Activated CD4-positive, alpha-beta T cell treated with anti-CD3 and anti-CD28 coated beads for 24 hours (primary cell): ENCODE measurements around the gene ABCG4.
A peak's percentile ranks its signal among the peaks of the same experiment; 100 is the strongest.
"Not testable (repeated sequence)": the region's sequence is repeated elsewhere in the genome, so short reads cannot be mapped to it uniquely, and the experiment has no call there.

Experiments used
- DNase-seq, 2 donors: peaks; one replicate each; pipeline ENCODE4 v3.0.0-alpha.2; 2020; ENCODE audit warnings: low read depth in 2 of 2

Gene ABCG4

DNA sequence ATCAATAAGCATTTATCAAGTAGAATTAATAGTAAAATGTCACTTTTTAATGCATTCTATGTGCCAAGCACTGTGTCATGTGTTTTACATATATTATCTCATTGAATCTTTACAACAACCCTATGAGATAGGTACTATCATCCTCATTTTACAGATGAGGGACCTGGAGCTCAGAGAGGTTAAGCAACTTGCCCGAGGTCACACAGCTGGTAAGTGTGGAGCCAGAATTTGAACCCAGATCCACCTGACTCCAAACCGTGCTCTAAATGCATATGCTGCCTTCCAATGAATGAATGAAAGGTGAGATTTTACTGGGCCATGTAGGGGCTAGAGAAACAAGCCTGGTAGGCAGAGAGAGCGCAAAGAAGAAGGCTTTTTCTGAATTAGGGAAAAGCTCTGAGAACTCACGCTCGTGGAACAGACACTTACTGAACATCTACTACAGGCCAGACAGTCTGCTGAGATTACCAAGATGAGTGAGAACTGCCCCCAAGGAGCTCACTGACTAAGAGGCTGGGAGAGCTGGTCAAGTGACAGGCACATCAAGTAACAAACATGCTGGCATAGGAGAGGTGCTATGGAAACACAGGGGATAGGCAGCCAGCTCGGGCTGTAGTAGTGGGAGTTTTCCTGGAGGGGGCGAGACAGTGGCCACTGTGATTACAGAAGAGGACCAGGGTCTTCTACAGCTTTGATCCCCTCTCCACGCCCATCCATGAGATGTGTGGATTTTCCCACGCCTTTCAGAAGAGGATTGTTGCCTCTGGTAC, 4.4 kb downstream of the ABCG4 start:
- no peak for DNase-seq

DNA sequence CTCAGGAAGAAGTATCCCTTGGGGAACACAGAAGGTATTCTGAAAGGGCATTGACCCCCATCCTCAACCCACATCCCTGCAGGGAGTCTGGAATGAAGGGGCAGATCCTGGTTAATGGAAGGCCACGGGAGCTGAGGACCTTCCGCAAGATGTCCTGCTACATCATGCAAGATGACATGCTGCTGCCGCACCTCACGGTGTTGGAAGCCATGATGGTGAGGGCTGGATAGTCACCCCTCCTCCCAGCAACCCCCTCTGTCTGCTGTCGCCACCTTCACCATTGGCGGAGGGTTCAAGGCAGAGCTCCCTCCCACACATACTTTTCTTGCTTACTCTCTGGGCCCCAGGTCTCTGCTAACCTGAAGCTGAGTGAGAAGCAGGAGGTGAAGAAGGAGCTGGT, 5.3 kb downstream of the ABCG4 start:
- DNase-seq: no peak

DNA sequence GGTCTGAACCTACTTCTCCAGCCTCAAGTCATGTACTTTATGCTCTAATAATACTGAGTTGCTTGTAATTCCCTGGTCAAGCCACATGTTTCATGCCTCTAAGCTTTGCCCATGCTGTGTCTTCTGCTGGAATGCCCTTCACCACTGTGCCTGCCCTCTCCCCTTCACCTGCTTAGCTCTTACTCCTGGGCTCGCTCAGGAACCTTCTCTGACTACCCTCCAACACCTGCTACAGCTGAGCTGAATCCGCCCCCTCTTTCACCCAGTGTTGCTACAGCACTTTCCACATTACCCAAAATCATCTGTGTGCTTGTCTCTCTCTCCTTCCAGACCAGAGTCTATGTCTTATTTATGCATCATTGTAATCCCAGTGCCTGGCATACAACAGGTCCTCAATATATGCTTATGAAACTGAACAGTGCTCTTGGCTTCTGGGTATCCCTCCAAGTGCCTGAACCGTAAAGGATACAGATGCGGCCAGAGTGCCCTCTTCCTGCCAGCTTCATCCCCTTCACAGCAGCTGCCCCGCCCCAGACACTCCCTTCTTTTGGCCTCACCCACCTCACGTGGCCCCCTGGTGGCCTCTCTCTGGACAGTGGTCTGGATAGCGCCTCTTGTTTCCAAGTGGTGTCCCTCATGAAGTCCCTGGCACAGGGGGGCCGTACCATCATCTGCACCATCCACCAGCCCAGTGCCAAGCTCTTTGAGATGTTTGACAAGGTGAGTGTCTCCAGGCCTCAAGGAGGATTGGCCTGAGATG, 7.1 kb downstream of the ABCG4 start:
- no peak for DNase-seq

DNA sequence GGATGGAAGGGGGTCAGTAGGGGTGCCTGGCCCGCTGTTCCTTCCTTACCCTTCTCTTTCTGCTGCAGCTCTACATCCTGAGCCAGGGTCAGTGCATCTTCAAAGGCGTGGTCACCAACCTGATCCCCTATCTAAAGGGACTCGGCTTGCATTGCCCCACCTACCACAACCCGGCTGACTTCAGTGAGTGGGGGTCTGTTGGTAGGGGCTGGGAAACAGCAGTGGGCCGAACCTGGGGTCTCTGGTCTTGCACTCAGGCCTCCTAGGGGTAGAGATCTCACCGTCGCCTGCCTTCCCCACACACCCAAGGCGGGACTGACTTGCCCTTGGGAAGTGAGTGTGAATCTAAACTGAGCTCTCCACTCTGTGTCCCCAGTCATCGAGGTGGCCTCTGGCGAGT, 7.6 kb downstream of the ABCG4 start:
- DNase-seq: no peak

DNA sequence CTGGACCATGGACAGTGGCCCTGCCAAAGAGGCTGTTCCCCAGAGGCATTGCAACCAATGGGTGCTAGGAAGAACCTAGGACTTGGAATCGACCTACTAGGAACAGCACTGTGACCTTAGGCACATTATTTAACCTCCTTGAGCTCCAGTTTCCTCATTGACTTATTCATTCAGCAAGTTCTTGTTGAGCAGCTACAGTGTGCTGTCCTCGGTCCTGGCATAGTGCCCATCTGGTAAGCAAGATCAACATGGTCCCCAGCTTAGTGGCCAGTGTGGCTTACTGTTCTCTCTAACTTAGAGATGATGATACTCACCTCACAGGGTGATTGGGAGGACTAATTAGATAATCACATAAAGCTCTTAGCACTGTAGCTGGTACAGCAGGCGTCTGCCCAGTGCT, 8.2 kb downstream of the ABCG4 start:
- DNase-seq: no peak

DNA sequence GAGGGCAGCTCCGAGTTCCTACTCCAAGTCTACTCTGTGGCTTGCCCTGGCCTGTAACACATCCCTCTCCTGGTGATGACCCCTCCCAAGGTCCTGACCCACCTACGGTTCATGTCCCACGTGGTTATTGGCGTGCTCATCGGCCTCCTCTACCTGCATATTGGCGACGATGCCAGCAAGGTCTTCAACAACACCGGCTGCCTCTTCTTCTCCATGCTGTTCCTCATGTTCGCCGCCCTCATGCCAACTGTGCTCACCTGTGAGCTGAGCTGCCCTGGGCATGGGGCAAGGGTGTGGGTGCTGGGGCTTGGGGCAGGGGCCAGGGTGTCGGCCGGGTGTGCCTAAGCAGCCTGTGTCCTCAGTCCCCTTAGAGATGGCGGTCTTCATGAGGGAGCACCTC, 9.6 kb downstream of the ABCG4 start:
- DNase-seq: no peak

DNA sequence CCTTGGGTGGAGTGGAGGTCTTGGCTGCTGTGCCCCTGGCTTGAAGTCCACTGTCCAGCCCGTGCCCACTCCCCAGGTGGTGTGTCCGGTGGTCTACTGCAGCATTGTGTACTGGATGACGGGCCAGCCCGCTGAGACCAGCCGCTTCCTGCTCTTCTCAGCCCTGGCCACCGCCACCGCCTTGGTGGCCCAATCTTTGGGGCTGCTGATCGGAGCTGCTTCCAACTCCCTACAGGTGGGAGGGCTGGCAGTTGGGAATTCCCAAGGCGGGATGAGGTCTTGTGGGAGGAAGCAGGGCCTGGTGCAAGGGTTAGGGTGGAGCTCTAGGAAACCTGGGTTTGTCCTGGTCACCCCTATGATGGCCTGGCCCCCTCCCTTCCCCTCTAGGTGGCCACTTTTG, 11.3 kb downstream of the ABCG4 start:
- no peak for DNase-seq

DNA sequence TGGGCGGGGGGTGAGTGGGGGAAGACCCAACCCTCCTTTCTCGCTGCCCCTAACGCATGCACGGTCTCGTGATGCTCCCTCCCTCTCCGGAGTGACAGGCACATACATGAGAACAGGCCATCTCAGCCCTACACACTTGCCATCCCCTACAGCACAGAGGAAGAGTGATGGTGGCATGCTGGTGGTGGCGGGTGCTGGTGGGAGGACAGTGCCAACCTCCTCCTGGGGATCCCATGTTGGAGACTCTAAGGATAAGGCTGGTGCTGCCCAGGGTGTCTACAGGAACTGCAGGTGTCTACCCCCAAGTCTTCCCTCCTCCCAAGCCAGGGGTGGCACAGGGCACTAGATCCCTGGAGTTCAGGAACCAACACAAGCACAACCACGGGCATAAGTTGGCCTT, 13.0 kb downstream of the ABCG4 start:
- no peak for DNase-seq

DNA sequence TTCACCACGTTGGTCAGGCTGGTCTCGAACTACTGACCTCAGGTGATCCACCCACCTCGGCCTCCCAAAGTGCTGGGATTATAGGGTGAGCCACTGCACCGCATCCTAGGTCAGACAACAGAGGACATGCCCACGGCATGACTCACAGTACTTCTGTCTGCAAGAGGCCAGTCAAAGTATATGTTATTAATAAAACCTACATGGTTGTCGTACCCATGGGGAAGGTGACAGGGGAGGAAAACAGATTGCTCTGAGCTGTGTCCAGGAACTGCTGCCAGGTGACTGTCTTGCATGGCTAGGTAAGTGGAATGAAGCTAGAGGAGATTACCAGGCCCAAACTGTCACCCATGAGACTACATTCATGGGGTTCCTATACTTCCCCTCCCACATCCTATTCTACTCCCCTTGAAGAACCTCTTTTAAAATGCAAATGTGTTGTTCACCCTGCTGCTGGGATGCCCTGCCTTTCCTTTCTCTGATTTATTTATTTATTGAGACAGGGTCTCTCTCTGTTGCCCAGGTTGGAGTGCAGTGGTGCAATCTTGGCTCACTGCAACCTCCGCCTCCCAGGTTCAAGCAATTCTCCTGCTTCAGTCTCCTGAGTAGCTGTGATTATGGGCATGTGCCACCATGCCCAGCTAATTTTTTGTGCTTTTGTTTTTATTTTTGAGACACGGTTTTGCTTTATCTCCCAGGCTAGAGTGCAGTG, 17.7 kb downstream of the ABCG4 start:
- no peak for DNase-seq

DNA sequence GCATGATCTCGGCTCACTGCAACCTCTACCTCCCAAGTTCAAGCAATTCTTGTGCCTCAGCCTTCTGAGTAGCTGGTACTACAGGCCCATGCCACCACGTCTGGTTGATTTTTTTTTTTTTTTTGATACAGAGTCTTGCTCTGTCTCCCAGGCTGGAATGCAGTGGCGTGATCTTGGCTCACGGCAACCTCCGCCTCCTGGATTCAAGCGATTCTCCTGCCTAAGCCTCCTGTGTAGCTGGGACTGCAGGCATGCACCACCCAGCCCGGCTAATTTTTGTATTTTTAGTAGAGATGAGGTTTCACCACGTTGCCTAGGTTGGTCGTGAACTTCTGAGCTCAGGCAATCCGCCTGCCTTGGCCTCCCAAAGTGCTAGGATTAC, 18.2 kb downstream of the ABCG4 start:
- not testable (repeated sequence) for DNase-seq

DNA sequence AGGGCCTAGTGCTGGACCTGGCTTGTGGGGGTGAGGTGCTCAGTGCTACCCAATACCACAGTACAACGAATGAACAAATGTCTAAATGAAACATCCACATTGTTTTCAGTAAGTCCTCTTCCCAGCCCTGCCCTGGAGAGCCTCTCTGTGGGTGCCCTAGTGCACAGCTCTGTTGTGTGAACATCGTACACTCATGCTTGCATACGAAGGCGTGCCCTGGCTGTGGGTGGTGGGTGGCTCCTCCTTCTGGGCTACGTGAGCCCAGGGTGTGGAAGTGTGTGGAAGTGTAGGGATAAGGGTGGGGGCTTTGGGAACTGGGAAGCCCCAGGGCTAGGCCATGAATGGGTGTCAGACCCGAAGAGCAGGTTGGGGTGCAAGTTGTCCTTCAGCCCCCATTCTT, 19.1 kb downstream of the ABCG4 start:
- DNase-seq: no peak

DNA sequence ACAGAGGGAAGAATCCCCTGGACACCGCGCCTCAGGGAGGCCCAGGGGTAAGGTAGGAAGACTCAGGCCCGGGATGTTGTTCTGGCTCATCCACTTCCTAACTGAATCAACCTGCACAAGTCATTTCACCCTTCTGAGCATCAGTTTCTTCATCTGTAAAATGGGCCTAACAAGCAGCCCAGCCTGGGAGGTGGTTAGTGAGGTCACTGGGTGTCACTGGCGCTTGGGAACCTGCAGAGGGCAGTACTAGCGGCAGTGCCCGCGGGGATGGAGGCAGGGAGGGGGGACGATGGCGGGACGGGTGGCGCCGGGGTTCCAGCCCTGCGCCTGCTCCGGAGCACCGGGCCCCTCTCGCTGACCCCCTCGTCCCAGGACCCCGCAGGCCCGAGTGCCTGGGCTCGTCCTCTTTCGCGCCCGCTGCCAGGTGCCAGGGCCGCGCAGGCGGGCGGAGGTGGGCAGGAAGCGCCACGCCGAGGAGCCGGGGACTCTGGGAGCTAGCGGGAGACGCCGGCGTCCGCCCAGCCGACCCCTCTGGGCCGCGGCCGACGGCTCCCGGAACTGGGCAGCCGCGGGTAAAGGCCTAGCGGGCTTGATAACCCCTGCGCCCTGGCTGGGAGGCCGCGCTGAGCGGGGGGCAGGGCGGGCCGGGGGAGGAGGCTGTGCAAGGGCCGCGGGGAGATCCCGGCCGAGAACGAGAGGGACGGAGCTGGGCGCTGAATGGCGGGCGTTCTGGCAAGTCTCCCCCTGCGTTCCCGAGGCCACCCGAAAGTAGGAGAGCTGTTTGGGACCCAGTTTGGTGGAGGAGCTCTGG, 19.8 kb downstream of the ABCG4 start, which contains the start of gene NLRX1:
TSS of gene NLRX1 (plus strand) at position 255 of the 811 bp plus-strand sequence. CDS start 2,679 bp downstream, outside the sequence.
- peak; percentile 71 to 78 for DNase-seq

DNA sequence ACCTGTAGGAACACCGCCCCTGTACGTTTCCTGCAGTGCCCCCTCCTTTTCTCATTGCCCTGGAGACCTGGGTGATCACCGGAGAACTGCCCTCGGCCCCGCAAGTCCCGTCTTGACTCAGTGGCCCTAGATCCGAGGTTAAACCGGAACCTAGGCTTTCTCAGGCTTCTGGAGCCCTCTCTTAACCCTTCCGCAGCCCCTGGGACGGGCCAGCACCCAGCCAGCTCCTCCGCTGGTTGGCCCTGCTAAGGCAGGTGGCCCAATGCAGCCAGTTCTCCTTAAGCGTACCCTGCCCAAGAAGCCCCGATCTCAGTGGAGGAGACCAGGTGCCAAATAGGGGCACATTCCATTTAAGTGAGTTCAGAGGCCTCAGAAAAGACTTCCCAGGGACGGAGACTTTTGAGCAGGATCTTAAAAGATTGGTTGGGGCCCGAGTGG, 20.4 kb downstream of the ABCG4 start:
- peak in 1 of 2 donors; percentile 16 for DNase-seq

DNA sequence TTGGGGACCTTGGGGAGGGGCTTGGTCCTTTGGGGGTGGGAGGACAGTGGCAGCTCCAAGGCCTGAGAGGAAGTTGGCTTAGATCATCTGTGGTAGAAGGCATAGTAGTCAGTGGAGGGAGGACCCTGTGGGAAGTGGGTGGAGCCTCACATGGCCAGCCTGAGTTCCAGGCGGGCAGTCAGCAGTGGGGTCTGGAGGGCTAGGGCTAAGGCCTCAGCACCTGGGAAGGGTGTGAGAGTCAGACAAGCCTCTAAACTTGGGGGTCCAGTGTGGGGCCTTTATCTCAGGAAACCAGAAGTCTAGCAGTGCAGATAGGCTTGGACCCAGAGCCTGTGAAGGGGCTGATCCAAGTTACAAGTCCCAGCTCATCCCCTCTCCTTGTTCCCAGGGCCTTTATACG, 23.7 kb downstream of the ABCG4 start:
- DNase-seq: no peak

DNA sequence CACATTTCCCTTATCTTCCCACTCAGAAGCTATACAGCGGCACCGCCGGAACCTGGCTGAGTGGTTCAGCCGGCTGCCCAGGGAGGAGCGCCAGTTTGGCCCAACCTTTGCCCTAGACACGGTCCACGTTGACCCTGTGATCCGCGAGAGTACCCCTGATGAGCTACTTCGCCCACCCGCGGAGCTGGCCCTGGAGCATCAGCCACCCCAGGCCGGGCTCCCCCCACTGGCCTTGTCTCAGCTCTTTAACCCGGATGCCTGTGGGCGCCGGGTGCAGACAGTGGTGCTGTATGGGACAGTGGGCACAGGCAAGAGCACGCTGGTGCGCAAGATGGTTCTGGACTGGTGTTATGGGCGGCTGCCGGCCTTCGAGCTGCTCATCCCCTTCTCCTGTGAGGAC, 24.6 kb downstream of the ABCG4 start:
- DNase-seq: no peak

DNA sequence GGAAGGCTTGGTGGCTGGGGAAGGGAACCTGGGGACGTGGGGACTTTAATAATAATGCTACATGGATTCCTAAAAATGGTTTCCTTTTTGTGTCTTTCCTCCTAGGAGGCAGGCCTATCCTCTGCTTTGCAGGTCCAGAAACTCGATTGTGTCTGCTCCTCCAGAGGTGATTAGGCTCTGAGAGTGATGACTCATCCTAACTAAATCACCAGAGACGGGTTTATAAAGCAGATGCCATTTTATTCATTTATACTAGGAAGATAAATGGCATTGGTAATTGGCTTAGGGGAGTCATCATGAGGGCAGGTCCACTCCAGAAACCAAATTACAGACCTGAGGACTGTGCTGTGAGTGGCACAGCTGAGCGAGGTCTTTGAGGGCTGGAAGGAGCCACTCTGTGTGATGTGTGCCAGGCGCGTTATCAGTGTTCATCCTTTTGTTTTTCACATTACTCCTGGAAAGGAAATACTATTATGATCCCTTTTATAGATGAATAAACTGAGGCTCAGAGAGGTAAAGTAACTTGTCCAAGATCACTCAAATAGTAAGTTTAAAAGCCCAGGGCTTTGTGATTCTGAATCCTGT, 26.7 kb downstream of the ABCG4 start:
- DNase-seq: no peak

DNA sequence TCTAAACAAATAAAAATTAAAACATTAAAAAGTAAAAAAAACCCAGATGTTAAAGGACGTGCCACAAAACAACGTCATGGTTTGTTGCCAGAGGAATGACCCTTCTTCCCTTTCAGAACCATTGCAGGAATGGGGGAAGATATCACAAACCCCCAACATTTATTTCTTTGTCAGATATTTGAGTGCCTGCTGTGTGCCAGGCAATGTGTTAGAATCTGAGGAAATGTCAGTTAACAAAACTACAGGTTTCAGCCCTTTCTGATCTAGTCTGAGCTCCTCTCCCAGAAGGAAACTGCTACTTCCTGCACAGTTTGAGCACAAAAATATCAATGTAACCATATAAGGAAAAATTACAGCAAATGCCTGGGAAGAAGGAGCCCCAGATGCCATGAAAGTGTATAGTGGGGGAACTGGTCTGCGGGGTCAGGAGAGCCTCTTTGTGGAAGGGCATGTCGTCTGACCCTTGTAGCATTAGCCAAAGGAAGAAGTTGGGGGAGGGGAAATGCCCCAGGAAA, 29.4 kb downstream of the ABCG4 start:
- DNase-seq: no peak

DNA sequence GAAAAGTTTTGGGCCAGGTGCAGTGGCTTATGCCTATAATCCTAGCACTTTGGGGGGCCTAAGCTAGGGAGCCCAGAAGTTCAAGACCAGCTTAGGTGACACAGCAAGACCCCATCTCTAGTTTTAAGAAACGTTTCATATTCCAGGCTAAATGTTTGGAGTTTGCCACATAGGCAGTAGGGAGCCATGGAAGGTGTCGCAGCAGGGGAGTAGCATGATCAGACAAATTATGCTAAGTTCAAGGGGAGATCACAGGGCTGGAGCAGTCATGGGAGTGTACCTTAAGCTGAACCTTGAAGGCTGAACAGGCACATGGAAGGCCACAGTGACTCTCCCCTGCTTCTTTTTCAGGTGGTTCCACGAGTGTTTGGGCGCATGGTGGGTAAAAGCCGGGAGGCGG, 30.5 kb downstream of the ABCG4 start:
- DNase-seq: no peak

DNA sequence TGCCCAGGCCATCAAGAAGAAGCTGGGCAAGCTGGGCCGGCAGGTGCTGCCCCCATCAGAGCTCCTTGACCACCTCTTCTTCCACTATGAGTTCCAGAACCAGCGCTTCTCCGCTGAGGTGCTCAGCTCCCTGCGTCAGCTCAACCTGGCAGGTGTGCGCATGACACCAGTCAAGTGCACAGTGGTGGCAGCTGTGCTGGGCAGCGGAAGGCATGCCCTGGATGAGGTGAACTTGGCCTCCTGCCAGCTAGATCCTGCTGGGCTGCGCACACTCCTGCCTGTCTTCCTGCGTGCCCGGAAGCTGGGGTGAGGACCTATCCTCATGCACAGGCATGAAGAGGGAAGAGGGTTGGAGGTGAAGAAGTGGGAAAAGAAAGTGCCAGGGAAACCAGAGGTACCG, 31.1 kb downstream of the ABCG4 start:
- no peak for DNase-seq

DNA sequence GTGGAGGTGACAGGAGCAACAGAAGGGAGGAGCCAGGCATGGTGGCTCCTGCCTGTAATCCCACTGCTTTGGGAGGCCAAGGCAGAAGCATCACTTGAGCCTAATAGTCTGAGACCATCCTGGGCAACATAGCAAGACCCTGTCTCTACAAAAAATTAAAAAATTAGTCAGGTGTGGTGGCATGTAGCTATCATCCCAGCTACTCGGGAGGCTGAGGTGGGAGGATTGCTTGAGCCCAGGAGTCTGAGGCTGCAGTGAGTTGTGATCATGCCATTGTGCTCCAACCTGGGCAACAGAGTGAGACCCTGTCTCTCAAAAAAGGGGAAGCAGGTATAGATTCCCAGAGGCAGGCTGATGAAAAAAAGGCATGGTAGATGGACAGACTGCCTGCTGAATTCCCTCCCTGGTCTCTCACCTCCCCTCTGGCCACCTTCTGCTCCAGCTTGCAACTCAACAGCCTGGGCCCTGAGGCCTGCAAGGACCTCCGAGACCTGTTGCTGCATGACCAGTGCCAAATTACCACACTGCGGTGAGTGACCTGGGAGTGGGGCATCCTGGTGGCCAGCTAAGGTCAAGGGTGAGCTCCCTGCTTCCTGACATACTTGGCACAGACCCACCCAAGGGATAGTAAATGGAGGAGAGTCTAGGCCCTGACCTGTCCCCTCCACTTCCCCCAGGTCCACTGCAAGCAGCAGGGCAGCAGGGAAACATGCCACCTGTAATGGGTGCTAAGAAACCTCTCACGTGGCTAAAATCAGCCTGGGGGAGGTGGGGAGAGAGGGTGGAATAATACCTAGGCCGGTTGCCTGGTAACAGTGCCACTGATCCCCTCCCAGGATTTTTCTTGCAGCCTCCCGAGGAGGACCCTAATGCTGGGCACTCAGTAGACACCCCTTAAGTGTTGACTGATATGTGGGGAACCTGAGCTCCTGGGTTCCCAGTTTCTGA, 32.2 kb downstream of the ABCG4 start:
- DNase-seq: no peak
